GM12878 (cell line): Measurements from ENCODE around the gene VSTM2L. TPM values are rescaled to one million over a fixed set of nuclear protein-coding genes. Genes with fewer than 3 reads are reported as not detected.

Source experiments
- ATAC-seq: fragments of 200-7000 bp; cut with Tn5 transposase; 3 replicates; pipeline ENCODE4 v1.9.1; 2020; ENCODE audit warnings: mild to moderate bottlenecking, moderate library complexity
- BruUV-seq: library from RNA; stranded (reverse); fragments of 400-500 nt; replicated peaks from 2 replicates; lab custom pipeline; 2021; lab: Mats Ljungman, UMichigan
- CTCF ChIA-PET: fragments of 300-600 bp; sonication (Branson Sonifier 250); formaldehyde crosslinking; extraction: SDS; loops from one replicate; lab custom pipeline; 2021; ENCODE audit warnings: inconsistent platforms; lab: Yijun Ruan, JAX
- POLR2A ChIA-PET: fragments of 350-600 bp; formaldehyde crosslinking; extraction: SDS; loops from one replicate; lab custom pipeline; 2021; ENCODE audit warnings: inconsistent platforms; lab: Charles Lee
- RAD21 ChIA-PET: fragments of 300-600 bp; sonication (Branson Sonifier 250); formaldehyde crosslinking; loops from one replicate; lab custom pipeline; 2023; ENCODE audit warnings: antibody characterized with exemption; ENCODE audit not compliant: unreplicated experiment; lab: Charles Lee
- SMC1A ChIA-PET: fragments of 300-600 bp; sonication (Branson Sonifier 250); formaldehyde crosslinking; loops from one replicate; lab custom pipeline; 2023; ENCODE audit not compliant: unreplicated experiment, uncharacterized antibody; lab: Charles Lee
- DNase-seq: peaks from one replicate; pipeline ENCODE4 v3.0.0-alpha.2; 2011; ENCODE audit warnings: low read depth, low spot score
- FAIRE-seq: peaks from 3 replicates; lab custom pipeline; 2011; peaks lifted over from hg19 to GRCh38; lab: Jason Lieb, UNC
- H2AFZ ChIP-seq: 2 replicates; pipeline ENCODE4 v1.6.0; 2011; ENCODE audit warnings: low read depth, low read length, control low read depth; ENCODE audit not compliant: control insufficient read depth
- H3K27ac ChIP-seq: 2 replicates; pipeline ENCODE4 v1.5.1; 2011; ENCODE audit warnings: control low read depth; ENCODE audit not compliant: control insufficient read depth, insufficient read depth
- H3K27me3 ChIP-seq, 2 experiments: replicated peaks in 1 of 2; 2 replicates each; pipeline versions ENCODE4 v1.6.0 to v1.6.1; 2011; ENCODE audit warnings: low read length in 1 of 2; ENCODE audit not compliant: control insufficient read depth in 2 of 2, insufficient read depth in 2 of 2
- H3K36me3 ChIP-seq, 2 experiments: 2 replicates each; pipeline ENCODE4 v1.5.1; 2011; ENCODE audit warnings: low read length in 1 of 2; ENCODE audit not compliant: control insufficient read depth in 2 of 2, insufficient read depth in 2 of 2
- H3K4me1 ChIP-seq: 2 replicates; pipeline ENCODE4 v1.6.1; 2011; ENCODE audit warnings: mild to moderate bottlenecking, low read length, moderate library complexity, mixed read lengths; ENCODE audit not compliant: control insufficient read depth, insufficient read depth
- H3K4me2 ChIP-seq: 2 replicates; pipeline ENCODE4 v1.6.0; 2011; ENCODE audit warnings: control low read depth; ENCODE audit not compliant: control insufficient read depth, insufficient read depth
- H3K4me3 ChIP-seq: fragments of 200-600 bp; sonication (generic); 2 replicates; pipeline ENCODE4 v1.5.1; 2016
- H3K79me2 ChIP-seq: 2 replicates; pipeline ENCODE4 v1.6.0; 2011; ENCODE audit warnings: low read length; ENCODE audit not compliant: control insufficient read depth, insufficient read depth
- H3K9ac ChIP-seq: 2 replicates; pipeline ENCODE4 v1.8.0; 2011; ENCODE audit warnings: low read length, control low read depth, mixed read lengths; ENCODE audit not compliant: control insufficient read depth, insufficient read depth
- H3K9me3 ChIP-seq: replicated peaks from 3 replicates; pipeline ENCODE4 v1.5.1; 2011; ENCODE audit warnings: mild to moderate bottlenecking, low read length; ENCODE audit not compliant: control insufficient read depth, insufficient read depth
- H4K20me1 ChIP-seq: 2 replicates; pipeline ENCODE4 v1.6.0; 2011; ENCODE audit not compliant: control insufficient read depth, insufficient read depth
- ATF7 ChIP-seq: fragments of 450-650 bp; IDR thresholded peaks from 2 replicates; pipeline ENCODE4 v1.6.1; 2016; ENCODE audit warnings: low read depth, mild to moderate bottlenecking
- BCL11A ChIP-seq: IDR thresholded peaks from 2 replicates; pipeline ENCODE4 v1.6.1; 2011; ENCODE audit warnings: low read depth, low read length
- FOS ChIP-seq: IDR thresholded peaks from 3 replicates; pipeline ENCODE4 v1.6.1; 2011; ENCODE audit warnings: borderline replicate concordance; ENCODE audit not compliant: insufficient read length; ENCODE audit errors: extremely low read depth
- HDAC2 ChIP-seq: fragments of 200-600 bp; sonication (generic); IDR thresholded peaks from 2 replicates; pipeline ENCODE4 v1.6.1; 2017
- MEF2A ChIP-seq: IDR thresholded peaks from 2 replicates; pipeline ENCODE4 v1.6.1; 2011; ENCODE audit warnings: low read depth, mild to moderate bottlenecking, low read length, moderate library complexity; ENCODE audit not compliant: insufficient read depth
- RAD51 ChIP-seq: fragments of 450-650 bp; IDR thresholded peaks from 2 replicates; pipeline ENCODE4 v1.6.1; 2016; ENCODE audit warnings: moderate library complexity, mild to moderate bottlenecking, inconsistent platforms
- SUPT20H ChIP-seq: IDR thresholded peaks from 2 replicates; pipeline ENCODE4 v1.6.1; 2011; ENCODE audit warnings: low read depth, mild to moderate bottlenecking, low read length, moderate library complexity, borderline replicate concordance; ENCODE audit not compliant: control insufficient read depth
- TBL1XR1 ChIP-seq: IDR thresholded peaks from 2 replicates; pipeline ENCODE4 v1.6.1; 2012; ENCODE audit warnings: low read depth, low read length, improper control_type of control experiment
- TCF12 ChIP-seq: IDR thresholded peaks from 2 replicates; pipeline ENCODE4 v1.6.1; 2011; ENCODE audit warnings: low read depth, mild to moderate bottlenecking, low read length
- TCF7 ChIP-seq: IDR thresholded peaks from 2 replicates; pipeline ENCODE4 v1.6.1; 2014; ENCODE audit warnings: antibody characterized with exemption, borderline replicate concordance
- YBX1 ChIP-seq: fragments of 450-650 bp; IDR thresholded peaks from 2 replicates; pipeline ENCODE4 v1.6.1; 2016; ENCODE audit warnings: antibody characterized with exemption
- ZNF24 ChIP-seq: fragments of 450-650 bp; IDR thresholded peaks from 2 replicates; pipeline ENCODE4 v1.6.1; 2017; ENCODE audit warnings: antibody characterized with exemption, mild to moderate bottlenecking
- WGBS: methylation state at CpG from one replicate; pipeline ENCODE4 v1.1.6; 2016; ENCODE audit warnings: low lambda C conversion rate; ENCODE audit not compliant: insufficient replicate concordance, insufficient coverage; ENCODE audit errors: missing lambda C conversion rate; 5-methylcytosine and 5-hydroxymethylcytosine counted together
- in situ Hi-C: fragments of 300-500 bp; cut with MboI; formaldehyde crosslinking; loops from 9 replicates; pipeline ENCODE4 v1.14.3; 2018; ENCODE audit warnings: mixed read lengths
- intact Hi-C: fragments of 100-400 bp; cut with micrococcal nuclease; formaldehyde crosslinking; loops from one replicate; pipeline ENCODE4 v1.14.2; 2022; ENCODE audit not compliant: unreplicated experiment
- polyA plus RNA-seq, 11 experiments: library from polyadenylated mRNA; depleted of rRNA in 4 of 11; unstranded in 6 of 11; stranded (reverse) in 5 of 11; fragments of >200 nt; fragmentation: Nextera tagmentation in 4 of 11; fragmentation: Illumina TruSeq in 1 of 11; extraction: Ambion mirVana in 4 of 11; extraction: Trizol in 1 of 11; gene quantifications; 1 replicate in 1 of 11; 2 replicates in 10 of 11; pipeline versions ENCODE4 v1.2.1 to v1.2.3, GENCODE V29; 2011 to 2016; ENCODE audit warnings: inconsistent platforms in 2 of 11, missing spikeins in 2 of 11, low read depth in 1 of 11
- total RNA-seq, 4 experiments: library from RNA; depleted of rRNA in 3 of 4; stranded (reverse); fragments of >200 nt in 3 of 4; fragmentation: Illumina TruSeq in 1 of 4; extraction: Trizol in 1 of 4; gene quantifications; 2 replicates each; pipeline versions ENCODE4 v1.2.1 to v1.2.3, GENCODE V29; 2013 to 2021
- TF ChIP-seq, protein P1 (sequence below): fragments of 150-350 bp; IDR thresholded peaks from 2 replicates; pipeline ENCODE4 v1.6.1; 2014; ENCODE audit warnings: mild to moderate bottlenecking, low read depth, low read length

Gene VSTM2L
- total and polyA plus RNA-seq, 10 of the 15 experiments (the other 5 are each of a cell fraction or from before 2014, with no cell fraction given) = 0.05 to 1.5 (median 0.63) TPM; not detected in 2

DNA sequence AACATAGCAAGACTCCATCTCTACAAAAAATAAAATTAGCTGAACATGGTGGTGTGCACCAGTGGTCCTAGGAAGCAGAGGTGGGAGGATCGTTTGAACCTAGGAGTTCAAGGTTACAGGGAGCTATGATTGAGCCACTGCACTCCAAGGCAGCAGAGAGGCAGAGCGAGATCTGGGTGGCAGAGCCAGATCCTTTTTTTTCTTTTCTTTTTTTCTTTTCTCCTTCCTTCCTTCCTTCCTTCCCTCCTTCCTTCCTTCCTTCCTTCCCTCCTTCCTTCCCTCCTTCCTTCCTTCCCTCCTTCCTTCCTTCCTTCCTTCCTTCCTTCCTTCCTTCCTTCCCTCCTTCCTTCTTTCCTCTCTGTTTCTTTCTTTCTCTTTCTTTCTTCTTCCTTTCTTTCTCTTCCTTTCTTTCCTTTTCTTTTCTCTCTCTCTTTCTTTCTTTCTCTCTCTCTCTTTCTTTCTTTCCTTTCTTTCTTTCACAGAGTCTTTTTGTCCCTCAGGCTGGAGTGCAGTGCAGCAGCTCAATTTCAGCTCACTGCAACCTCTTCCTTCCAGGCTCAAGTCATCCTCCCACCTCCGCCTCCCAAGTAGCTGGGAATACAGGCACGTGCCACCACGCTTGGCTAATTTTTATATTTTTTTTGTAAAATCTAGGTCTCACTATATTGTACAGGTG lies 9.2 kb upstream of the VSTM2L start:
- Histone ChIP-seq H3K79me2 (no peaks in the 10 kb centered on the region), H3K27me3 (no peaks in the 10 kb centered on the region), H3K9me3 (no peaks in the 10 kb centered on the region), H3K9ac (no peak overlapping the region), H4K20me1 (no peaks in the 10 kb centered on the region), H3K36me3 (no peaks in the 10 kb centered on the region), H3K4me1 (peaks cover 3% of the 10 kb centered on the region; the same call in 1 of the 2 replicates), H3K4me3 (no peak overlapping the region), H3K27ac (no peak overlapping the region), H2AFZ (no peak overlapping the region), H3K4me2 (no peak overlapping the region)
- DNase-seq (no peak), FAIRE-seq (no peak), ATAC-seq (no peak)
- TF ChIP-seq YBX1 (no peak), ATF7 (no peak), SUPT20H (no peak), MEF2A (no peak), HDAC2 (no peak), BCL11A (no peak), TCF7 (no peak), RAD51 (no peak), ZNF24 (no peak), FOS (no peak), TBL1XR1 (no peak), TCF12 (no peak)
- TF ChIP-seq, protein P1, sequence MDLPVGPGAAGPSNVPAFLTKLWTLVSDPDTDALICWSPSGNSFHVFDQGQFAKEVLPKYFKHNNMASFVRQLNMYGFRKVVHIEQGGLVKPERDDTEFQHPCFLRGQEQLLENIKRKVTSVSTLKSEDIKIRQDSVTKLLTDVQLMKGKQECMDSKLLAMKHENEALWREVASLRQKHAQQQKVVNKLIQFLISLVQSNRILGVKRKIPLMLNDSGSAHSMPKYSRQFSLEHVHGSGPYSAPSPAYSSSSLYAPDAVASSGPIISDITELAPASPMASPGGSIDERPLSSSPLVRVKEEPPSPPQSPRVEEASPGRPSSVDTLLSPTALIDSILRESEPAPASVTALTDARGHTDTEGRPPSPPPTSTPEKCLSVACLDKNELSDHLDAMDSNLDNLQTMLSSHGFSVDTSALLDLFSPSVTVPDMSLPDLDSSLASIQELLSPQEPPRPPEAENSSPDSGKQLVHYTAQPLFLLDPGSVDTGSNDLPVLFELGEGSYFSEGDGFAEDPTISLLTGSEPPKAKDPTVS = no peak
- no TSS peak for BruUV-seq
- ChIA-PET RAD21 (interaction anchor here (1.0 kb wide), 1 partner anchor 9 kb away, joined by 3 read pairs; no protein-coding TSS in a partner anchor), SMC1A (interaction anchor here (0.8 kb wide), 1 partner anchor 198 kb away, joined by 4 read pairs; no protein-coding TSS in a partner anchor), POLR2A (no interaction called here), CTCF (interaction anchor here (0.7 kb wide), 1 partner anchor 327 kb away, joined by 3 read pairs; no protein-coding TSS in a partner anchor)
- intact Hi-C loops = no loop called here
- in situ Hi-C loops = no loop called here
- WGBS = 57% methylated on average over 5 of the region's 5 CpGs
